Measurements from ENCODE around the gene GPANK1.

DNA sequence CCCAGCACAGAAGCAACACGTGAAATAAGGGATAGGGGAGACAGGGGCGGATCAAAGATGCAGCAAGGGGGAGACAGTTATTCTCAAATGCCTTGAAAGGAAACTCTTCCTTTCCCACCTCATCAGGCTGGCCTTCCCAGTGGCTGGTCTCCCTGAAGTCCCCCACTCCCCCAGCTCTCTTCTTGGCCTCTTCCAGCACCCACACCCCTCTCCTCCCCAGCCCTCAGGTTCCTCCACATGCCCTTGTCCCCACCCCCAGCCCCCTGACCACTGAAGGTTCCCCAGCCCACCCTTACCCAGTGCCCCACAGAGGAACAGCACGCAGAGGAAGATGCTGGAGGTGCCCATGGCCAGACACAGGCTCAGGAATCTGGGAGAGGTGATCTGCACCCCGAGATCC is 48.7 kb upstream of the GPANK1 start:
- TF ChIP-seq POLR2AphosphoS5 (IDR thresholded peaks at IDR 0.05) (no peak), CTCF (IDR thresholded peaks at IDR 0.05) (no peak), POLR2A (IDR thresholded peaks at IDR 0.05) (no peak), EP300 (IDR thresholded peaks at IDR 0.05) (no peak)

Data from upper lobe of left lung (tissue), 4 donors.